Adrenal gland (tissue), 12 donors: ENCODE data around the gene DUSP2. TPM values are rescaled to one million over a fixed set of nuclear protein-coding genes. Genes with fewer than 3 reads are reported as not detected.

Experiments used
- DNase-seq, 7 donors: peaks; one replicate each; pipeline ENCODE4 v3.0.0-alpha.2; 2019 to 2020
- H3K27ac ChIP-seq, 5 donors: fragments of 200-600 bp; sonication (generic) in 4 of 5; 1 replicate in 3 of 5; 2 replicates in 2 of 5; pipeline versions ENCODE4 v1.5.1 to v1.8.0; 2016 to 2020; ENCODE audit warnings: mild to moderate bottlenecking in 1 of 5
- H3K27me3 ChIP-seq: fragments of 200-600 bp; 2 replicates; pipeline ENCODE4 v1.8.0; 2021
- H3K36me3 ChIP-seq, 2 donors: fragments of 200-600 bp; replicated peaks in 1 of 2; 1 replicate in 1 of 2; 2 replicates in 1 of 2; pipeline versions ENCODE4 v1.5.1 to v1.8.0; 2018 to 2022
- H3K4me1 ChIP-seq, 2 donors: fragments of 200-600 bp; replicated peaks in 1 of 2; 1 replicate in 1 of 2; 2 replicates in 1 of 2; pipeline versions ENCODE4 v1.5.1 to v1.8.0; 2018 to 2021
- H3K4me3 ChIP-seq, 4 donors: fragments of 200-600 bp; sonication (generic) in 3 of 4; one replicate each; pipeline ENCODE4 v1.5.1; 2016 to 2018
- H3K9me3 ChIP-seq, 3 donors: fragments of 200-600 bp; sonication (generic) in 1 of 3; replicated peaks in 1 of 3; 1 replicate in 2 of 3; 2 replicates in 1 of 3; pipeline versions ENCODE4 v1.5.1 to v1.8.0; 2016 to 2021
- POLR2A ChIP-seq, 2 donors: fragments of 450-650 bp; IDR thresholded peaks; one replicate each; pipeline ENCODE4 v1.6.1; 2017; ENCODE audit warnings: antibody characterized with exemption in 2 of 2, mild to moderate bottlenecking in 2 of 2, moderate library complexity in 1 of 2
- WGBS, 4 donors: extraction: QIAGEN DNeasy Blood & Tissue Kit in 2 of 4; methylation state at CpG; one replicate each; pipeline versions ENCODE4 v1.1.5 to v1.1.7; 2013 to 2017; 5-methylcytosine and 5-hydroxymethylcytosine counted together
- intact Hi-C, 2 donors: fragments of 100-400 bp; cut with DNase I; formaldehyde crosslinking; loops; one replicate each; pipeline versions ENCODE4 v1.14.1 to v1.15.0; 2022 to 2023
- polyA plus RNA-seq, 3 donors: library from polyadenylated mRNA; stranded (reverse); fragments of 200-250 nt in 2 of 3; fragments of 350-450 nt in 1 of 3; fragmentation: Illumina TruSeq in 1 of 3; extraction: RNeasy Lipid Tissue Mini Kit (QIAGEN cat#74804) in 1 of 3; gene quantifications; one replicate each; pipeline ENCODE4 v1.2.3, GENCODE V29; 2013 to 2014
- total RNA-seq, 9 donors: library from RNA; depleted of rRNA in 4 of 9; stranded (reverse); fragments of >200 nt in 4 of 9; fragments of 120-200 nt in 1 of 9; fragmentation: NEBNext Ultra II Directional in 1 of 9; extraction: Animal tissue kit (Norgen Biotek cat#: 25700) in 1 of 9; gene quantifications; one replicate each; pipeline versions ENCODE4 v1.1.0 to v1.2.4, GENCODE V29; 2013 to 2023
- TF ChIP-seq, protein P1 (sequence below), 6 experiments: fragments of 450-650 bp in 4 of 6; fragments of 200-600 bp in 2 of 6; sonication (generic) in 1 of 6; IDR thresholded peaks; 1 replicate in 5 of 6; 2 replicates in 1 of 6; pipeline versions ENCODE4 v1.5.1 to v1.8.0; 2016 to 2021; ENCODE audit warnings: antibody characterized with exemption in 6 of 6, mild to moderate bottlenecking in 2 of 6, moderate library complexity in 1 of 6
- donor health status: healthy with polysubstance abuse.
- donor health status: Bipolar disorder and iron deficiency.
- donor health status: DM: yes; HTN: yes; CAD: no.
- donor health status: DM: no; HTN: no; CAD: no.
- donor health status: DM: no; HTN: no; CAD: no.
- donor health status: DM: yes; HTN: yes; CAD: no.

DUSP2 gene
- total and polyA plus RNA-seq, 12 donors: 0.48 to 4.7 (median 1.9) TPM

DNA sequence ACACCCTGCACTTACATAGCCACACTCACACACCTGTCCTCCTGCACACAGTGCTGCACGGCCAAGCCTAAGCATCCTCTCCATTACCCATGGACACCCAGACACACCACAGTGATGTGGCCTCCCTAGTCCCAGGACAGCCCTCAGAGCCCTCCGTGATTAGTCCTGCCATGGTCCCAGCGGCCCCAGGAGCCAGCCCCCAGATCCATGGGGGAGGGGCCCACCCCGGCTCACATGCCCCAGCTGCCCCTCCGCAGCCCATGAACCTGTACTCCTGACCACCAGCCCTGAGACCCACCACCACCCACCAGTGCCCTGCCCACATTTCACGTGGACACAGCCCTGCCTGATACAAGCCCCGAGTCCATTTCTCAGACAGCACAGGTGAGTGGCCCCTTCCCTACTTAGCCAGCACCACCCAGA is 8.1 kb upstream of the DUSP2 start:
- no peak overlapping the region for H3K4me3 ChIP-seq
- 83 to 92% (median 90%) methylated on average over 1 to 7 of the region's 7 CpGs for WGBS, 4 donors
- H3K27me3 ChIP-seq: no peaks in the 10 kb centered on the region
- H3K4me1 ChIP-seq: no peaks in the 10 kb centered on the region
- H3K9me3 ChIP-seq: no peaks in the 10 kb centered on the region
- no peak overlapping the region for H3K27ac ChIP-seq
- no peak for DNase-seq
- H3K36me3 ChIP-seq: no peaks in the 10 kb centered on the region
- TF ChIP-seq, protein P1, sequence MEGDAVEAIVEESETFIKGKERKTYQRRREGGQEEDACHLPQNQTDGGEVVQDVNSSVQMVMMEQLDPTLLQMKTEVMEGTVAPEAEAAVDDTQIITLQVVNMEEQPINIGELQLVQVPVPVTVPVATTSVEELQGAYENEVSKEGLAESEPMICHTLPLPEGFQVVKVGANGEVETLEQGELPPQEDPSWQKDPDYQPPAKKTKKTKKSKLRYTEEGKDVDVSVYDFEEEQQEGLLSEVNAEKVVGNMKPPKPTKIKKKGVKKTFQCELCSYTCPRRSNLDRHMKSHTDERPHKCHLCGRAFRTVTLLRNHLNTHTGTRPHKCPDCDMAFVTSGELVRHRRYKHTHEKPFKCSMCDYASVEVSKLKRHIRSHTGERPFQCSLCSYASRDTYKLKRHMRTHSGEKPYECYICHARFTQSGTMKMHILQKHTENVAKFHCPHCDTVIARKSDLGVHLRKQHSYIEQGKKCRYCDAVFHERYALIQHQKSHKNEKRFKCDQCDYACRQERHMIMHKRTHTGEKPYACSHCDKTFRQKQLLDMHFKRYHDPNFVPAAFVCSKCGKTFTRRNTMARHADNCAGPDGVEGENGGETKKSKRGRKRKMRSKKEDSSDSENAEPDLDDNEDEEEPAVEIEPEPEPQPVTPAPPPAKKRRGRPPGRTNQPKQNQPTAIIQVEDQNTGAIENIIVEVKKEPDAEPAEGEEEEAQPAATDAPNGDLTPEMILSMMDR (IDR thresholded peaks at IDR 0.05): no peak
- no peak for TF ChIP-seq POLR2A (IDR thresholded peaks at IDR 0.05)
- intact Hi-C loops: no loop called here

DNA sequence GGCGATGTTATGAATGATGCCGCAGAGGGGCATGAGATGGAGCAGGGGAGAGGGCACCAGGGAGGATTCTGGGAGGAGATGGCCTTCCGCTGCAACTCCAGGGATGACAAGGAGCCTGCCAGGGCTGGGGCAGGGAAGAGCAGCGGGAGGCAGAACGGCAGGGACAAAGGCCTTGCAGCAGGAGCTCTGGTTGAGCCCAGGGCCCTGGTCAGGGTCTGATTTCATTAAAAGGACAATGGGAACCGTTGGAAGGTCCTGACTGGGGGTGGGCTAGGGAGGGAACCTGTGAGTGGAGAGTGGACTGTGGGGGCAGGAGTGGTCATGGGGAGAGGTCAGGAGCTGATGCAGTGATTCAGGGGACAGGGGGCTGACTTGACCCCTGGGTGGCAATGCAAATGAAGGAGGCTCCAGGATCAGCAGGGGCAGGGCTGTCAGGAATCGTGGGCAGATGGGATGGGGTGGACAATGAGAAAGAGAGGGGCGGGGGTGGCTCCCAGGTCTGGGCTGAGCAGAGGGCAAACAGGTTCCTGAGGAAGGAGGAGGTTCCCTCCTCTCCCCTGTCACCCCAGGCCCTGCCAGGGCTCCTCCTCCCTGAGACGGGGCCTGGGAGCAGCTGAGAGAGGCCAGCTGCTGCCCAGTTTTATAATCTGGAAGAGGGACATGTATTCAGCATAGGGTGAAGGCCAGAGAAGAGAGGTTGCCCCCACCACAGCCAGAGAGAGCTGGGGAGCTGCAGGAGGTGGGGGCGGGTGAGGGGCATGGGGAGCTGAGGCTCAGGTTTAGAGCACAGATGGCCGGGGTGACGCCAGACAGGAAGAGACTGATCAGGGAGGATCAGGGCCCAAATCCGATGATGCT is 7.3 kb upstream of the DUSP2 start:
- TF ChIP-seq POLR2A (IDR thresholded peaks at IDR 0.05): no peak
- TF ChIP-seq, protein P1 (IDR thresholded peaks at IDR 0.05): no peak
- Histone ChIP-seq H3K9me3 (no peaks in the 10 kb centered on the region), H3K4me3 (no peak overlapping the region), H3K36me3 (no peaks in the 10 kb centered on the region), H3K27ac (no peak overlapping the region), H3K4me1 (no peaks in the 10 kb centered on the region), H3K27me3 (no peaks in the 10 kb centered on the region)
- no peak for DNase-seq
- WGBS, 4 donors: 80 to 86% (median 84%) methylated on average over 11 to 13 of the region's 13 CpGs
- intact Hi-C loops: no loop called here

DNA sequence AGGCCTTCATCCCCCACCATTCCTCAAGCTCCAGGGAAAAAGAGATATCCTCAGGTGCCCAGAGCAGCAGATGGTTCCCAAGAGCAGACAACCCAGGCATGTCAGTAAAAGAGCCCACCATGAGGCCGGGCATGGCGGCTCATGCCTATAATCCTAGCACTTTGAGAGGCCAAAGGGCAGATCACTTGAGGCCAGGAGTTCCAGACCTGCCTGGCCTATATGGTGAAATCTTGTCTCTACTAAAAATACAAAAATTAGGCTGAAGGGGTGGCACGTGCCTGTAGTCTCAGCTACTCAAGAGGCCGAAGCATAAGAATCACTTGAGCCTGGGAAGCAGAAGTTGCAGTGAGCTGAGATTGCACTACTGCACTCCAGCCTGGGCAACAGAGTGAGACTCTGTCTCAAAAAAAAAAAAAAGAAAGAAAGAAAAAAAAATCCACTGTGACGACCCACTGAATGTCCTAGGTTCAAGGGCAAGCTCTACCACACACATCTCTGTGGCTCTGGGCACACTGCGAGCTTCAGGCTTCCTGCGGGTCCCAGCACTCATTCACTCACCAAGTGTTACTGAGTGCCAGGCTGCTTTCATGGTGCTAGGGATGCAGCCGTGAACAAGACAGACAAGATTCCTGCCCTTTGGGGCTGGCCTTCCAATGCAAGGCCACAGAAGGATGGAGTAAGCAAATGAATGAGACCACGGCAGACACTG is 6.5 kb upstream of the DUSP2 start:
- DNase-seq: no peak
- Histone ChIP-seq H3K4me1 (peaks cover 6 to 7% of the 10 kb centered on the region in 2 donors), H3K9me3 (no peaks in the 10 kb centered on the region), H3K4me3 (no peak overlapping the region), H3K27me3 (no peaks in the 10 kb centered on the region), H3K27ac (no peak overlapping the region), H3K36me3 (no peaks in the 10 kb centered on the region)
- intact Hi-C loops: no loop called here
- WGBS, 4 donors: 87 to 91% (median 88%) methylated on average over 9 of the region's 9 CpGs
- no peak for TF ChIP-seq POLR2A (IDR thresholded peaks at IDR 0.05)
- TF ChIP-seq, protein P1 (IDR thresholded peaks at IDR 0.05): no peak

DNA sequence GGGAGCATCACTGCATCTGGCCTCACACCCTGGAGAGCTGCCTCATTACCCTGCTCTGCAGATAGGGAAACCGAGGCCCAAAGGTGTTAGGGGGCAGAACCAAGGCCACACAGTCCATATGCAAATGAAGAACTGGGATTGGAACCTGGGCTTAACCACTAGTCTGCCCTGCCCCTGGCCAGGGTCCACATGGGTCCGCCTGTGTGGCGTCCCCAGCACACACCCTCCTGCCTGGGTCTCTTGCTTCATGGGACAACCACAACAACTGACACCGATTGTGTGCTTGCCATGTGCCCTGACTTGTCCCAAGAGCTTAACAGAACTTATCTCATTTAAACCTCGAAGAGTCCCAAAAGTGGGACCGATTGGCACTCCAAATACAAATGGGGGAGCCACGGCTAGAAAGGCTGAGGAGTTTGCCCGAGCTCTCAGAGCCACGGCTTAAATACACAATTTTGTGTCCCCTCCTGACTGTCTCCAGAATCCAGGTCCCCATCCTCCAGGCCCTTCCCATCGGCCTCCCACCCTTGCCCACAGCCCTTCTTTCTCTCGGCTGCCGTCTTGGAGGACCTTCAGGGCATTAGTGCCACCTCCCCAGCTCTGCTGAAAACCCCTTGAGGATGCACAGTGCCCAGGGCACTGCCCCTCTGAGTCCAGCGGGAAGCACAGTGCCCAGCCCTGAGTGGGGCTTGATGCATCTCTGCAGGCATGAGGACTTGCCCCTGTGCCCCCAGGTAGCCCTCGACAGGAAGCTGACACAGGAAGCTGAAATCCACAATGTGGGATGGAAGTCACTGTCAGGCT is 5.8 kb upstream of the DUSP2 start:
- no peak overlapping the region for H3K4me3 ChIP-seq
- no peak for DNase-seq
- no peaks in the 10 kb centered on the region for H3K36me3 ChIP-seq
- H3K27ac ChIP-seq: no peak overlapping the region
- H3K27me3 ChIP-seq: no peaks in the 10 kb centered on the region
- intact Hi-C loops: no loop called here
- no peaks in the 10 kb centered on the region for H3K9me3 ChIP-seq
- peaks cover 7 to 14% of the 10 kb centered on the region in 2 donors for H3K4me1 ChIP-seq
- 88 to 93% (median 92%) methylated on average over 11 to 14 of the region's 14 CpGs for WGBS, 4 donors
- TF ChIP-seq, protein P1 (IDR thresholded peaks at IDR 0.05): no peak
- TF ChIP-seq POLR2A (IDR thresholded peaks at IDR 0.05): no peak
